Liver (tissue), 9 donors: Measurements from ENCODE around the gene PDZD11. TPM values are rescaled to one million over a fixed set of nuclear protein-coding genes. Genes with fewer than 3 reads are reported as not detected.

Source experiments
- DNase-seq: peaks from one replicate; pipeline ENCODE4 v3.0.0-alpha.2; 2017; ENCODE audit warnings: low spot score
- H3K27ac ChIP-seq, 2 donors: one replicate each; pipeline ENCODE4 v1.7.0; 2013; ENCODE audit warnings: inconsistent platforms in 2 of 2, low read length in 2 of 2, control low read depth in 1 of 2, low read depth in 1 of 2, mild to moderate bottlenecking in 1 of 2
- H3K27me3 ChIP-seq, 4 donors: one replicate each; pipeline versions ENCODE4 v1.6.1 to v1.7.0; 2013; ENCODE audit warnings: low read length in 3 of 4, inconsistent platforms in 1 of 4, mild to moderate bottlenecking in 1 of 4, moderate library complexity in 1 of 4; ENCODE audit not compliant: control insufficient read depth in 4 of 4, insufficient read depth in 4 of 4
- H3K36me3 ChIP-seq, 4 donors: one replicate each; pipeline versions ENCODE4 v1.6.1 to v1.7.0; 2013; ENCODE audit warnings: low read length in 3 of 4, mild to moderate bottlenecking in 3 of 4, low read depth in 1 of 4, moderate library complexity in 1 of 4; ENCODE audit not compliant: control insufficient read depth in 4 of 4, insufficient read depth in 3 of 4
- H3K4me1 ChIP-seq, 4 donors: one replicate each; pipeline versions ENCODE4 v1.6.1 to v1.7.0; 2013; ENCODE audit warnings: low read length in 3 of 4, mild to moderate bottlenecking in 3 of 4, moderate library complexity in 1 of 4; ENCODE audit not compliant: control insufficient read depth in 4 of 4, insufficient read depth in 4 of 4
- H3K4me3 ChIP-seq, 3 donors: one replicate each; pipeline versions ENCODE4 v1.6.1 to v1.7.0; 2013; ENCODE audit warnings: low read length in 3 of 3, control low read depth in 1 of 3, low read depth in 1 of 3, mild to moderate bottlenecking in 1 of 3
- H3K9ac ChIP-seq, 2 donors: one replicate each; pipeline ENCODE4 v1.7.0; 2013; ENCODE audit warnings: low read length in 2 of 2, mild to moderate bottlenecking in 2 of 2, moderate library complexity in 2 of 2, control low read depth in 1 of 2, low read depth in 1 of 2
- H3K9me3 ChIP-seq, 4 donors: one replicate each; pipeline versions ENCODE4 v1.6.1 to v1.7.0; 2013; ENCODE audit warnings: low read length in 3 of 4; ENCODE audit not compliant: control insufficient read depth in 4 of 4
- EGR1 ChIP-seq, 2 donors: IDR thresholded peaks; 2 replicates each; pipeline ENCODE4 v1.6.1; 2016 to 2018; ENCODE audit warnings: antibody characterized with exemption in 2 of 2, low read depth in 2 of 2
- FOXA1 ChIP-seq: IDR thresholded peaks from 2 replicates; pipeline ENCODE4 v1.6.1; 2016; ENCODE audit warnings: antibody characterized with exemption
- FOXA2 ChIP-seq: IDR thresholded peaks from 2 replicates; pipeline ENCODE4 v1.6.1; 2016; ENCODE audit warnings: antibody characterized with exemption
- GABPA ChIP-seq, 2 donors: IDR thresholded peaks in 1 of 2; conservative IDR thresholded peaks in 1 of 2; 2 replicates each; pipeline ENCODE4 v1.6.1; 2016; ENCODE audit warnings: antibody characterized with exemption in 2 of 2, mild to moderate bottlenecking in 1 of 2, moderate library complexity in 1 of 2
- HNF4A ChIP-seq, 2 donors: conservative IDR thresholded peaks; 2 replicates each; pipeline ENCODE4 v1.6.1; 2016; ENCODE audit warnings: antibody characterized with exemption in 2 of 2, mild to moderate bottlenecking in 2 of 2
- HNF4G ChIP-seq: IDR thresholded peaks from 2 replicates; pipeline ENCODE4 v1.6.1; 2016; ENCODE audit warnings: antibody characterized with exemption
- NR2F2 ChIP-seq: IDR thresholded peaks from 2 replicates; pipeline ENCODE4 v1.6.1; 2016; ENCODE audit warnings: antibody characterized with exemption
- RAD21 ChIP-seq, 2 donors: IDR thresholded peaks; 2 replicates each; pipeline ENCODE4 v1.6.1; 2016; ENCODE audit warnings: antibody characterized with exemption in 2 of 2, mild to moderate bottlenecking in 2 of 2
- TAF1 ChIP-seq: conservative IDR thresholded peaks from 2 replicates; pipeline ENCODE4 v1.6.1; 2016; ENCODE audit warnings: antibody characterized with exemption, mild to moderate bottlenecking
- YY1 ChIP-seq: IDR thresholded peaks from 2 replicates; pipeline ENCODE4 v1.6.1; 2016; ENCODE audit warnings: antibody characterized with exemption, mild to moderate bottlenecking
- WGBS: extraction: QIAGEN DNeasy Blood & Tissue Kit; methylation state at CpG from one replicate; pipeline ENCODE4 v1.1.7; 2013; 5-methylcytosine and 5-hydroxymethylcytosine counted together
- polyA plus RNA-seq, 2 donors: library from polyadenylated mRNA; stranded (reverse) in 1 of 2; unstranded in 1 of 2; fragments of 200-250 nt in 1 of 2; fragments of >200 nt in 1 of 2; fragmentation: Nextera tagmentation in 1 of 2; extraction: Ambion mirVana in 1 of 2; gene quantifications; one replicate each; pipeline versions ENCODE4 v1.2.1 to v1.2.3, GENCODE V29; 2013 to 2015
- total RNA-seq, 2 donors: library from RNA; depleted of rRNA; stranded (reverse); fragments of >200 nt; gene quantifications; one replicate each; pipeline ENCODE4 v1.2.3, GENCODE V29; 2014
- TF ChIP-seq, protein P1 (sequence below): IDR thresholded peaks from 2 replicates; pipeline ENCODE4 v1.6.1; 2016; ENCODE audit warnings: antibody characterized with exemption
- TF ChIP-seq, protein P2 (sequence below): fragments of 150-350 bp; IDR thresholded peaks from 2 replicates; pipeline ENCODE4 v1.5.1; 2017; ENCODE audit warnings: improper control_type of control experiment, low read depth, low read length; ENCODE audit not compliant: missing input control
- TF ChIP-seq, protein P3 (sequence below): IDR thresholded peaks from 2 replicates; pipeline ENCODE4 v1.6.1; 2016; ENCODE audit warnings: antibody characterized with exemption
- TF ChIP-seq, protein P4 (sequence below): IDR thresholded peaks from 2 replicates; pipeline ENCODE4 v1.6.1; 2016; ENCODE audit warnings: antibody characterized with exemption, mild to moderate bottlenecking
- TF ChIP-seq, protein P5 (sequence below): IDR thresholded peaks from 2 replicates; pipeline ENCODE4 v1.6.1; 2016; ENCODE audit warnings: antibody characterized with exemption
- donor health status: healthy.
- donor health status: healthy.
- donor health status: healthy.
- donor health status: healthy.
- donor health status: healthy.

Gene PDZD11
- total and polyA plus RNA-seq, 4 donors = 8.5 to 25.9 (median 15.8) TPM

DNA sequence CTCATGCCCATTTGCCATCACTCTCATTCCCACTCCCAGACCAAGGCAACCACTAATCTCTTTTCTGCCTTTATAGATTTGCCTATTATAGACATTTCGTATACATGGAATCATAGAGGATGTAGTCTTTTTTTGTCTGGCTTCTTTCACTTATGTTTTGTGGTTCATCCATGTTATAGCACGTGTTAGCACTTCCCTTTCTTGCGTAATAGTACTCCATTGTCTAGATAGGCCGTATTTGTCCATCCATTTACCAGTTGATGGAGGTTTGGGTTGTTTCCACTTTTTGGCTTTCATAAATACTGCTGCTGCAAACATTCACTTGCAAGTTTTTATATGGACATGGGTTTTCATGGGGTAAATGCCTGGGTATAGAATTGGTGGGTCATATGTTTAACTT, 48.6 kb upstream of the PDZD11 start:
- H3K27me3 ChIP-seq = no peaks in the 10 kb centered on the region
- no peak overlapping the region for H3K9ac ChIP-seq
- TF ChIP-seq RAD21 (IDR thresholded peaks at IDR 0.05) (no peak), HNF4G (no peak), NR2F2 (no peak), FOXA2 (no peak), HNF4A (conservative IDR thresholded peaks at IDR 0.05) (no peak), EGR1 (IDR thresholded peaks at IDR 0.05; ENCODE audit: low read depth in 2 of 2) (no peak), GABPA (IDR thresholded peaks at IDR 0.05 in 1 of 2, conservative IDR thresholded peaks at IDR 0.05 in 1 of 2) (no peak), FOXA1 (no peak)
- TF ChIP-seq, protein P1, sequence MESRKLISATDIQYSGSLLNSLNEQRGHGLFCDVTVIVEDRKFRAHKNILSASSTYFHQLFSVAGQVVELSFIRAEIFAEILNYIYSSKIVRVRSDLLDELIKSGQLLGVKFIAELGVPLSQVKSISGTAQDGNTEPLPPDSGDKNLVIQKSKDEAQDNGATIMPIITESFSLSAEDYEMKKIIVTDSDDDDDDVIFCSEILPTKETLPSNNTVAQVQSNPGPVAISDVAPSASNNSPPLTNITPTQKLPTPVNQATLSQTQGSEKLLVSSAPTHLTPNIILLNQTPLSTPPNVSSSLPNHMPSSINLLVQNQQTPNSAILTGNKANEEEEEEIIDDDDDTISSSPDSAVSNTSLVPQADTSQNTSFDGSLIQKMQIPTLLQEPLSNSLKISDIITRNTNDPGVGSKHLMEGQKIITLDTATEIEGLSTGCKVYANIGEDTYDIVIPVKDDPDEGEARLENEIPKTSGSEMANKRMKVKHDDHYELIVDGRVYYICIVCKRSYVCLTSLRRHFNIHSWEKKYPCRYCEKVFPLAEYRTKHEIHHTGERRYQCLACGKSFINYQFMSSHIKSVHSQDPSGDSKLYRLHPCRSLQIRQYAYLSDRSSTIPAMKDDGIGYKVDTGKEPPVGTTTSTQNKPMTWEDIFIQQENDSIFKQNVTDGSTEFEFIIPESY = no peak
- TF ChIP-seq, protein P2, sequence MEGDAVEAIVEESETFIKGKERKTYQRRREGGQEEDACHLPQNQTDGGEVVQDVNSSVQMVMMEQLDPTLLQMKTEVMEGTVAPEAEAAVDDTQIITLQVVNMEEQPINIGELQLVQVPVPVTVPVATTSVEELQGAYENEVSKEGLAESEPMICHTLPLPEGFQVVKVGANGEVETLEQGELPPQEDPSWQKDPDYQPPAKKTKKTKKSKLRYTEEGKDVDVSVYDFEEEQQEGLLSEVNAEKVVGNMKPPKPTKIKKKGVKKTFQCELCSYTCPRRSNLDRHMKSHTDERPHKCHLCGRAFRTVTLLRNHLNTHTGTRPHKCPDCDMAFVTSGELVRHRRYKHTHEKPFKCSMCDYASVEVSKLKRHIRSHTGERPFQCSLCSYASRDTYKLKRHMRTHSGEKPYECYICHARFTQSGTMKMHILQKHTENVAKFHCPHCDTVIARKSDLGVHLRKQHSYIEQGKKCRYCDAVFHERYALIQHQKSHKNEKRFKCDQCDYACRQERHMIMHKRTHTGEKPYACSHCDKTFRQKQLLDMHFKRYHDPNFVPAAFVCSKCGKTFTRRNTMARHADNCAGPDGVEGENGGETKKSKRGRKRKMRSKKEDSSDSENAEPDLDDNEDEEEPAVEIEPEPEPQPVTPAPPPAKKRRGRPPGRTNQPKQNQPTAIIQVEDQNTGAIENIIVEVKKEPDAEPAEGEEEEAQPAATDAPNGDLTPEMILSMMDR = no peak
- TF ChIP-seq, protein P3, sequence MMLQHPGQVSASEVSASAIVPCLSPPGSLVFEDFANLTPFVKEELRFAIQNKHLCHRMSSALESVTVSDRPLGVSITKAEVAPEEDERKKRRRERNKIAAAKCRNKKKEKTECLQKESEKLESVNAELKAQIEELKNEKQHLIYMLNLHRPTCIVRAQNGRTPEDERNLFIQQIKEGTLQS = no peak
- TF ChIP-seq, protein P4, sequence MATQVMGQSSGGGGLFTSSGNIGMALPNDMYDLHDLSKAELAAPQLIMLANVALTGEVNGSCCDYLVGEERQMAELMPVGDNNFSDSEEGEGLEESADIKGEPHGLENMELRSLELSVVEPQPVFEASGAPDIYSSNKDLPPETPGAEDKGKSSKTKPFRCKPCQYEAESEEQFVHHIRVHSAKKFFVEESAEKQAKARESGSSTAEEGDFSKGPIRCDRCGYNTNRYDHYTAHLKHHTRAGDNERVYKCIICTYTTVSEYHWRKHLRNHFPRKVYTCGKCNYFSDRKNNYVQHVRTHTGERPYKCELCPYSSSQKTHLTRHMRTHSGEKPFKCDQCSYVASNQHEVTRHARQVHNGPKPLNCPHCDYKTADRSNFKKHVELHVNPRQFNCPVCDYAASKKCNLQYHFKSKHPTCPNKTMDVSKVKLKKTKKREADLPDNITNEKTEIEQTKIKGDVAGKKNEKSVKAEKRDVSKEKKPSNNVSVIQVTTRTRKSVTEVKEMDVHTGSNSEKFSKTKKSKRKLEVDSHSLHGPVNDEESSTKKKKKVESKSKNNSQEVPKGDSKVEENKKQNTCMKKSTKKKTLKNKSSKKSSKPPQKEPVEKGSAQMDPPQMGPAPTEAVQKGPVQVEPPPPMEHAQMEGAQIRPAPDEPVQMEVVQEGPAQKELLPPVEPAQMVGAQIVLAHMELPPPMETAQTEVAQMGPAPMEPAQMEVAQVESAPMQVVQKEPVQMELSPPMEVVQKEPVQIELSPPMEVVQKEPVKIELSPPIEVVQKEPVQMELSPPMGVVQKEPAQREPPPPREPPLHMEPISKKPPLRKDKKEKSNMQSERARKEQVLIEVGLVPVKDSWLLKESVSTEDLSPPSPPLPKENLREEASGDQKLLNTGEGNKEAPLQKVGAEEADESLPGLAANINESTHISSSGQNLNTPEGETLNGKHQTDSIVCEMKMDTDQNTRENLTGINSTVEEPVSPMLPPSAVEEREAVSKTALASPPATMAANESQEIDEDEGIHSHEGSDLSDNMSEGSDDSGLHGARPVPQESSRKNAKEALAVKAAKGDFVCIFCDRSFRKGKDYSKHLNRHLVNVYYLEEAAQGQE = no peak
- TF ChIP-seq, protein P5, sequence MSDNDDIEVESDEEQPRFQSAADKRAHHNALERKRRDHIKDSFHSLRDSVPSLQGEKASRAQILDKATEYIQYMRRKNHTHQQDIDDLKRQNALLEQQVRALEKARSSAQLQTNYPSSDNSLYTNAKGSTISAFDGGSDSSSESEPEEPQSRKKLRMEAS = no peak
- no peak for DNase-seq
- no peaks in the 10 kb centered on the region for H3K4me1 ChIP-seq
- H3K4me3 ChIP-seq = no peak overlapping the region
- H3K36me3 ChIP-seq = no peaks in the 10 kb centered on the region
- H3K9me3 ChIP-seq = no peaks in the 10 kb centered on the region
- 89% methylated on average over 4 of the region's 4 CpGs for WGBS
- no peak overlapping the region for H3K27ac ChIP-seq

DNA sequence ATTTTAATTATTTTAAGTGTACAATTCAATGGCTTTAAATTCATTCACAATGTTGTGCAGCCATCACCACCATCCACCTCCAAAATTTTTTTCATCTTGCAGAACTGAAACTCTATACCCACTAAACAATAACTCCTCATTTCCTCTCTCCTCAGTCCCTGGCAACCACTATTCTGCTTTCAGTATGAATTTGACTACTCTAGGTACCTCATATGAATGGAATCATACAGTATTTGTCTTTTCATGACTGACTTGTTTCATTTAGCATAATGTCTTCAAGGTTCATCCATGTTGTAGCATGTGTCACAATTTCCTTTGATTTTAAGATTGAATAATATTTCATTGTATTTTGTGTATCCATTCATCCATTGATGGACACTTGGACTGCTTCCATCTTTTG, 47.0 kb upstream of the PDZD11 start:
- Histone ChIP-seq H3K4me3 (no peak overlapping the region), H3K4me1 (no peaks in the 10 kb centered on the region), H3K27me3 (no peaks in the 10 kb centered on the region), H3K9me3 (no peaks in the 10 kb centered on the region), H3K9ac (no peak overlapping the region), H3K27ac (no peak overlapping the region), H3K36me3 (no peaks in the 10 kb centered on the region)
- DNase-seq = no peak
- no peak for TF ChIP-seq EGR1 (IDR thresholded peaks at IDR 0.05; ENCODE audit: low read depth in 2 of 2)
- TF ChIP-seq, protein P3 = no peak
- TF ChIP-seq NR2F2 = no peak
- TF ChIP-seq, protein P4 = no peak
- TF ChIP-seq YY1 = no peak
- TF ChIP-seq TAF1 = no peak
- TF ChIP-seq, protein P5 = no peak
- TF ChIP-seq FOXA1 = no peak
- TF ChIP-seq, protein P1 = no peak
- TF ChIP-seq RAD21 (IDR thresholded peaks at IDR 0.05) = no peak
- no peak for TF ChIP-seq HNF4A (conservative IDR thresholded peaks at IDR 0.05)
